Endothelial cell of umbilical vein (primary cell): ENCODE measurements around the gene CNTNAP2.

ENCODE experiments used
- EZH2 ChIP-seq: IDR thresholded peaks from 2 replicates; pipeline ENCODE4 v1.6.1; 2012; ENCODE audit warnings: borderline replicate concordance, low read depth, mild to moderate bottlenecking, moderate library complexity, low read length, inconsistent platforms; ENCODE audit not compliant: severe bottlenecking
- GATA2 ChIP-seq: IDR thresholded peaks from 2 replicates; pipeline ENCODE4 v1.7.0; 2011; ENCODE audit warnings: low read depth, mild to moderate bottlenecking, moderate library complexity, mixed read lengths, low read length; ENCODE audit not compliant: insufficient read length, insufficient read depth
- MYC ChIP-seq: IDR thresholded peaks from one replicate; pipeline ENCODE4 v1.6.1; 2011; ENCODE audit warnings: mild to moderate bottlenecking, low read depth, low read length
- POLR2A ChIP-seq: IDR thresholded peaks from 2 replicates; pipeline ENCODE4 v1.6.1; 2012; ENCODE audit warnings: low read depth, mild to moderate bottlenecking, control low read depth, low read length
- POLR2AphosphoS5 ChIP-seq: IDR thresholded peaks from 2 replicates; pipeline ENCODE4 v1.6.1; 2012; ENCODE audit warnings: low read depth, mild to moderate bottlenecking, control low read depth, low read length, moderate library complexity; ENCODE audit not compliant: insufficient read depth
- TF ChIP-seq, protein P1 (sequence below), 2 donors: IDR thresholded peaks; 1 replicate in 1 of 2; 2 replicates in 1 of 2; pipeline ENCODE4 v1.5.1; 2011; ENCODE audit warnings: low read length in 2 of 2, mild to moderate bottlenecking in 2 of 2, moderate library complexity in 2 of 2, control low read depth in 1 of 2, inconsistent platforms in 1 of 2, low read depth in 1 of 2; ENCODE audit not compliant: insufficient read depth in 1 of 2; ENCODE audit errors: extremely low read depth in 1 of 2
- TF ChIP-seq, protein P2 (sequence below): IDR thresholded peaks from 2 replicates; pipeline ENCODE4 v1.6.1; 2011; ENCODE audit not compliant: insufficient read depth, insufficient read length

DNA sequence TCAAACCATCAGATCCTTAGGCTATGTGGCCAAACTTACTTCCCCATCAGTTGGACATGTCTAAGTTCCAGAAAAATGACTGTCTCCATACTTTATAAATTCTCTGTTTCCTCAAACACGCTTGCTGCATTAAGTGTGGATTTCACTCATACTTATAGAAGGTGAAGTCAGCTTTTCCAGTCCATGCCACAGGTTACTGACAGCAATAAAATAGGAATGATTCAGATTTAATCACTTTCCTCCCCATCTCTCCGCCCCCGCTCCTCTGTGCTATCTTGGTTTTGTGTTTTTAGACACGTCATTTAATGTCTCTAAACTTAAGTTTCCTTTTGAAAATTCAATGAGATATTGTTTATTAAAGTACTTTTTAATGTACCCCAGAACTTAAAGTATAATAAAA lies 1376.0 kb downstream of the CNTNAP2 start:
- no peak for TF ChIP-seq POLR2AphosphoS5
- no peak for TF ChIP-seq EZH2
- TF ChIP-seq, protein P1, sequence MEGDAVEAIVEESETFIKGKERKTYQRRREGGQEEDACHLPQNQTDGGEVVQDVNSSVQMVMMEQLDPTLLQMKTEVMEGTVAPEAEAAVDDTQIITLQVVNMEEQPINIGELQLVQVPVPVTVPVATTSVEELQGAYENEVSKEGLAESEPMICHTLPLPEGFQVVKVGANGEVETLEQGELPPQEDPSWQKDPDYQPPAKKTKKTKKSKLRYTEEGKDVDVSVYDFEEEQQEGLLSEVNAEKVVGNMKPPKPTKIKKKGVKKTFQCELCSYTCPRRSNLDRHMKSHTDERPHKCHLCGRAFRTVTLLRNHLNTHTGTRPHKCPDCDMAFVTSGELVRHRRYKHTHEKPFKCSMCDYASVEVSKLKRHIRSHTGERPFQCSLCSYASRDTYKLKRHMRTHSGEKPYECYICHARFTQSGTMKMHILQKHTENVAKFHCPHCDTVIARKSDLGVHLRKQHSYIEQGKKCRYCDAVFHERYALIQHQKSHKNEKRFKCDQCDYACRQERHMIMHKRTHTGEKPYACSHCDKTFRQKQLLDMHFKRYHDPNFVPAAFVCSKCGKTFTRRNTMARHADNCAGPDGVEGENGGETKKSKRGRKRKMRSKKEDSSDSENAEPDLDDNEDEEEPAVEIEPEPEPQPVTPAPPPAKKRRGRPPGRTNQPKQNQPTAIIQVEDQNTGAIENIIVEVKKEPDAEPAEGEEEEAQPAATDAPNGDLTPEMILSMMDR (IDR thresholded peaks at IDR 0.05; ENCODE audit: extremely low read depth in 1 of 2, insufficient read depth in 1 of 2, low read depth in 1 of 2, low read length in 2 of 2) = no peak
- TF ChIP-seq, protein P2, sequence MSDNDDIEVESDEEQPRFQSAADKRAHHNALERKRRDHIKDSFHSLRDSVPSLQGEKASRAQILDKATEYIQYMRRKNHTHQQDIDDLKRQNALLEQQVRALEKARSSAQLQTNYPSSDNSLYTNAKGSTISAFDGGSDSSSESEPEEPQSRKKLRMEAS = no peak
- no peak for TF ChIP-seq MYC
- no peak for TF ChIP-seq POLR2A
- no peak for TF ChIP-seq GATA2
